DOHH2 (cell line): ENCODE measurements around the gene MPPED2.

Experiments
- CTCF ChIP-seq: fragments of 200-600 bp; sonication (generic); IDR thresholded peaks from one replicate; pipeline ENCODE4 v1.5.1; 2014; ENCODE audit warnings: antibody characterized with exemption, mild to moderate bottlenecking, low read depth, low read length; ENCODE audit not compliant: poor library complexity, severe bottlenecking
- EZH2phosphoT487 ChIP-seq: fragments of 200-600 bp; sonication (generic); IDR thresholded peaks from 2 replicates; pipeline ENCODE4 v1.6.1; 2017; ENCODE audit warnings: borderline replicate concordance, mild to moderate bottlenecking, antibody characterized with exemption, low read length, moderate library complexity, mixed read lengths

- TF ChIP-seq CTCF (no peak), EZH2phosphoT487 (no peak)
Measured at GRCh38 chr11:30406978-30407762, 179.0 kb downstream of the MPPED2 start.
